22Rv1 (cell line): Measurements from ENCODE around the gene USP20.

Source experiments
- ZFX ChIP-seq: fragments of 450-650 bp; IDR thresholded peaks from 2 replicates; pipeline ENCODE4 v1.6.1; 2017; ENCODE audit warnings: antibody characterized with exemption, borderline replicate concordance
- TF ChIP-seq, protein P1 (sequence below): fragments of 450-650 bp; IDR thresholded peaks from 2 replicates; pipeline ENCODE4 v1.5.1; 2017; ENCODE audit warnings: mild to moderate bottlenecking

DNA sequence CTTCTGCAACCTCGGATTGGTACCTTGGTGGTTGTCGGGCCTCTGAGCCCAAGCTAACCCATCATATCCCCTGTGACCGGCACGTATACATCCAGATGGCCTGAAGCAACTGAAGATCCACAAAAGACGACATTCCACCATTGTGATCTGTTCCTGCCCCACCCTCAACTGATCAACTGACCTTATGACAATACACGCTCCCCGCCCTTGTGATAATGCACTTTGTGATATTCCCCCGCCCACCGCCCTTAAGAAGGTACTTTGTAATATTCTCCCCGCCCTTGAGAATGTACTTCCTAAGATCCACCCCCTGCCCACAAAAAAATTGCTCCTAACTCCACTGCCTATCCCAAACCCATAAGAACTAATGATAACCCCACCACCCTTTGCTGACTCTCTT, 48.8 kb upstream of the USP20 start:
- TF ChIP-seq, protein P1, sequence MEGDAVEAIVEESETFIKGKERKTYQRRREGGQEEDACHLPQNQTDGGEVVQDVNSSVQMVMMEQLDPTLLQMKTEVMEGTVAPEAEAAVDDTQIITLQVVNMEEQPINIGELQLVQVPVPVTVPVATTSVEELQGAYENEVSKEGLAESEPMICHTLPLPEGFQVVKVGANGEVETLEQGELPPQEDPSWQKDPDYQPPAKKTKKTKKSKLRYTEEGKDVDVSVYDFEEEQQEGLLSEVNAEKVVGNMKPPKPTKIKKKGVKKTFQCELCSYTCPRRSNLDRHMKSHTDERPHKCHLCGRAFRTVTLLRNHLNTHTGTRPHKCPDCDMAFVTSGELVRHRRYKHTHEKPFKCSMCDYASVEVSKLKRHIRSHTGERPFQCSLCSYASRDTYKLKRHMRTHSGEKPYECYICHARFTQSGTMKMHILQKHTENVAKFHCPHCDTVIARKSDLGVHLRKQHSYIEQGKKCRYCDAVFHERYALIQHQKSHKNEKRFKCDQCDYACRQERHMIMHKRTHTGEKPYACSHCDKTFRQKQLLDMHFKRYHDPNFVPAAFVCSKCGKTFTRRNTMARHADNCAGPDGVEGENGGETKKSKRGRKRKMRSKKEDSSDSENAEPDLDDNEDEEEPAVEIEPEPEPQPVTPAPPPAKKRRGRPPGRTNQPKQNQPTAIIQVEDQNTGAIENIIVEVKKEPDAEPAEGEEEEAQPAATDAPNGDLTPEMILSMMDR: no peak
- TF ChIP-seq ZFX: no peak
